ENCODE measurements around the gene CCNJL. TPM values are rescaled to one million over a fixed set of nuclear protein-coding genes. Genes with fewer than 3 reads are reported as not detected.

CCNJL gene
- total and polyA plus RNA-seq, 2 donors (not counting 1 experiment from before 2014, with no cell fraction given): 0.03 to 0.67 TPM

GRCh38 chr5:160327818-160328217 is 15.5 kb upstream of the CCNJL start:
- ATAC-seq (ENCODE audit: low read depth): no peak
- CTCF ChIA-PET: no interaction called here

GRCh38 chr5:160326981-160327380 is 14.6 kb upstream of the CCNJL start:
- Histone ChIP-seq H2AFZ (ENCODE audit: insufficient read depth, low read depth, low read length, poor library complexity, severe bottlenecking) (no peak overlapping the region), H3K27ac (ENCODE audit: low read length in 2 of 2) (no peak overlapping the region), H3K27me3 (replicated peaks in 1 of 4; ENCODE audit: control extremely low read depth in 1 of 4, control insufficient read depth in 3 of 4, insufficient read depth in 4 of 4, low read length in 3 of 4) (peaks cover 0 to under 1% (median 0%) of the 10 kb centered on the region in 4 experiments), H3K4me2 (replicated peaks; ENCODE audit: low read depth, low read length, poor library complexity, severe bottlenecking) (no peak overlapping the region), H3K36me3 (replicated peaks in 1 of 2; ENCODE audit: control extremely low read depth in 1 of 2, control insufficient read depth in 1 of 2, extremely low read depth in 1 of 2, insufficient read depth in 2 of 2, low read length in 1 of 2) (no peaks in the 10 kb centered on the region), H3K79me2 (ENCODE audit: control insufficient read depth, insufficient read depth, low read length) (no peaks in the 10 kb centered on the region), H3K9me3 (ENCODE audit: control extremely low read depth in 1 of 3, control insufficient read depth in 2 of 3, insufficient read depth in 1 of 3, low read length in 2 of 3) (no peaks in the 10 kb centered on the region), H3K9ac (ENCODE audit: low read length) (no peak overlapping the region), H3K4me3 (ENCODE audit: control extremely low read depth in 1 of 5, extremely low read depth in 1 of 5, insufficient read depth in 1 of 5, low read depth in 2 of 5, low read length in 4 of 5) (no peak overlapping the region), H4K20me1 (ENCODE audit: control insufficient read depth, insufficient read depth, low read length, poor library complexity, severe bottlenecking) (no peaks in the 10 kb centered on the region), H3K4me1 (ENCODE audit: control insufficient read depth in 2 of 2, insufficient read depth in 2 of 2, low read length in 2 of 2) (no peaks in the 10 kb centered on the region)
- no peaks in the 10 kb centered on the region for H3K9me3 Mint-ChIP-seq (ENCODE audit: insufficient read depth)
- H3K4me1 Mint-ChIP-seq: no peaks in the 10 kb centered on the region
- TF ChIP-seq CTCF (IDR thresholded peaks at IDR 0.05): no peak
- TF ChIP-seq EZH2 (IDR thresholded peaks at IDR 0.05; ENCODE audit: borderline replicate concordance, insufficient read depth, low read depth, low read length, poor library complexity, severe bottlenecking): no peak
- H3K27me3 Mint-ChIP-seq: no peaks in the 10 kb centered on the region
- intact Hi-C loops (cut with micrococcal nuclease): no loop called here
- CTCF ChIA-PET: no interaction called here
- H3K27ac Mint-ChIP-seq: no peak overlapping the region
- DNase-seq (no peak), ATAC-seq (ENCODE audit: low read depth) (no peak)
- WGBS (ENCODE audit: insufficient coverage): no CpG with 5 or more reads among the region's 2 CpGs
- POLR2A ChIA-PET: no interaction called here
- no peak overlapping the region for H3K4me3 Mint-ChIP-seq

More at GRCh38 chr5:160327818-160328217, 15.5 kb upstream of the CCNJL start:
- no peaks in the 10 kb centered on the region for H3K4me1 Mint-ChIP-seq
- no peak overlapping the region for H3K27ac Mint-ChIP-seq
- Histone ChIP-seq H3K27me3 (replicated peaks in 1 of 4; ENCODE audit: control extremely low read depth in 1 of 4, control insufficient read depth in 3 of 4, insufficient read depth in 4 of 4, low read length in 3 of 4) (no peaks in the 10 kb centered on the region), H3K4me1 (ENCODE audit: control insufficient read depth in 2 of 2, insufficient read depth in 2 of 2, low read length in 2 of 2) (no peaks in the 10 kb centered on the region), H3K9me3 (ENCODE audit: control extremely low read depth in 1 of 3, control insufficient read depth in 2 of 3, insufficient read depth in 1 of 3, low read length in 2 of 3) (no peaks in the 10 kb centered on the region), H3K79me2 (ENCODE audit: control insufficient read depth, insufficient read depth, low read length) (no peaks in the 10 kb centered on the region), H2AFZ (ENCODE audit: insufficient read depth, low read depth, low read length, poor library complexity, severe bottlenecking) (no peak overlapping the region), H3K36me3 (replicated peaks in 1 of 2; ENCODE audit: control extremely low read depth in 1 of 2, control insufficient read depth in 1 of 2, extremely low read depth in 1 of 2, insufficient read depth in 2 of 2, low read length in 1 of 2) (no peaks in the 10 kb centered on the region), H3K4me3 (ENCODE audit: control extremely low read depth in 1 of 5, extremely low read depth in 1 of 5, insufficient read depth in 1 of 5, low read depth in 2 of 5, low read length in 4 of 5) (no peak overlapping the region), H4K20me1 (ENCODE audit: control insufficient read depth, insufficient read depth, low read length, poor library complexity, severe bottlenecking) (no peaks in the 10 kb centered on the region), H3K9ac (ENCODE audit: low read length) (no peak overlapping the region), H3K4me2 (replicated peaks; ENCODE audit: low read depth, low read length, poor library complexity, severe bottlenecking) (no peak overlapping the region), H3K27ac (ENCODE audit: low read length in 2 of 2) (no peak overlapping the region)
- intact Hi-C loops (cut with micrococcal nuclease): no loop called here
- 95% methylated on average over 5 of the region's 6 CpGs for WGBS (ENCODE audit: insufficient coverage)
- no peak for TF ChIP-seq EZH2 (IDR thresholded peaks at IDR 0.05; ENCODE audit: borderline replicate concordance, insufficient read depth, low read depth, low read length, poor library complexity, severe bottlenecking)
- TF ChIP-seq CTCF (IDR thresholded peaks at IDR 0.05): no peak
- no peak overlapping the region for H3K4me3 Mint-ChIP-seq
- H3K9me3 Mint-ChIP-seq (ENCODE audit: insufficient read depth): no peaks in the 10 kb centered on the region
- POLR2A ChIA-PET: no interaction called here
- DNase-seq: no peak
- H3K27me3 Mint-ChIP-seq: no peaks in the 10 kb centered on the region

All from B cell (primary cell).